GM12892 (cell line): Measurements from ENCODE around the gene TMEM176B.

ENCODE experiments used
- DNase-seq: peaks from one replicate; pipeline ENCODE4 v3.0.0; 2011; ENCODE audit not compliant: insufficient read length
- FAIRE-seq: peaks from 2 replicates; lab custom pipeline; 2011; peaks lifted over from hg19 to GRCh38; lab: Jason Lieb, UNC
- POLR2A ChIP-seq: IDR thresholded peaks from 2 replicates; pipeline ENCODE4 v1.6.1; 2011; ENCODE audit warnings: low read depth, low read length, control low read depth
- POLR2AphosphoS5 ChIP-seq: IDR thresholded peaks from 2 replicates; pipeline ENCODE4 v1.6.1; 2011; ENCODE audit warnings: low read depth, low read length, control low read depth
- TAF1 ChIP-seq: IDR thresholded peaks from 2 replicates; pipeline ENCODE4 v1.6.1; 2011; ENCODE audit warnings: low read depth, mild to moderate bottlenecking, control low read depth, low read length, borderline replicate concordance

The TMEM176B gene

DNA sequence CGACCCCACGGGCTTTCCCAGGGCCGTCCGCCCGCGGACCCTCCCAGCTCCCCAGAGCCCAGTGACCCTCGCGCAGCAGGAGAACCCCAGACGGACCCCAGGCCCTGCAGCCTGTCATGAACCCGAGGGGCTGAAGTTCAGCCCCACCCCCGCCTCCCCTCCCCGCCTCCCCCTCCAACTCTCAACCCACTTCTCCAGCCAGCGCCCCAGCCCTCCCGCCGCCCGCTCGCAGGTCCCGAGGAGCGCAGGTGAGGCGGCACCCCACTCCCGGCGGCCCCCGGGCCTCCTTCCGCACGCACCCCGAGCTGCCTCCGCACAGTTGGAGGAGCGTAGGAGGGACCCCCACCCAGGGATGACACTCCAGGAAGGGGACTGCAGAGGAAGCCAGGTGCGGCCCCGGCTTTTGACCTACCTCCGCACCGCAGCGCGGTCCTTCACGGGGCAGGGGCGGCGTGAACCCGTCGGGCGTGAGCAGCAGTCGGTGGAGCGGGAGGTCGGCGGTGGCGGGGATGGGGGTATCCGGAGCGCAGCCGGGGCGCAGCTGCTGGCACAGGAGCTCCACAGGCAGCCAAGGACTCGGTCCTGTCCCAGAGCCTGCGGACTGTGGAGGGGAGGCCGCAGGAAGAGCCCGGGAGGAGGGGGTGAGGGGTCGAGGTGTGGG lies 547 bp upstream of the TMEM176B start, which contains the start of gene TMEM176A:
Gene TMEM176A, plus strand, starts transcription at position 189 of the 661 bp plus-strand sequence. CDS start 782 bp downstream, outside the sequence.
- FAIRE-seq (no peak), DNase-seq (peak; percentile 27)
- no peak for TF ChIP-seq POLR2AphosphoS5
- TF ChIP-seq POLR2A = no peak
- TF ChIP-seq TAF1 = no peak

DNA sequence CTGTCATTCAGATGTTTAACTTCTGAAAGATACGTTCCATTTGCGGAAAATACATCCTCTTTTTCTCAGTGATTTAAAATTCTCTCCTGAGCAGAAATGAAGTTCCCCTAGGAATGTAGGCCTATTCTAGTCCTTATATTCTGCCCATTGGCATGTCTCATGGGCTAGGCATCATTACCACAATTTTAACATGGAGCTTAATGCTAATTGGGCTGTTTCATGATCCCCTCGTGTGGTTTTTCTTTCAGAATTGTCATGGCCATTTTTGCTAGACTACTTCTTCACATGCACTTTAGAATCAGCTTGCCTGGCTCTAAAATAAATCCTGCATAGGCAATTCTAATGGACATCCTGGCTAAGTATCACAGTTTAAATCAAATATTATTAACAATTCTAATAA lies 1.0 kb downstream of the TMEM176B start:
- TF ChIP-seq TAF1 (no peak), POLR2A (no peak), POLR2AphosphoS5 (no peak)
- FAIRE-seq (no peak), DNase-seq (no peak)

DNA sequence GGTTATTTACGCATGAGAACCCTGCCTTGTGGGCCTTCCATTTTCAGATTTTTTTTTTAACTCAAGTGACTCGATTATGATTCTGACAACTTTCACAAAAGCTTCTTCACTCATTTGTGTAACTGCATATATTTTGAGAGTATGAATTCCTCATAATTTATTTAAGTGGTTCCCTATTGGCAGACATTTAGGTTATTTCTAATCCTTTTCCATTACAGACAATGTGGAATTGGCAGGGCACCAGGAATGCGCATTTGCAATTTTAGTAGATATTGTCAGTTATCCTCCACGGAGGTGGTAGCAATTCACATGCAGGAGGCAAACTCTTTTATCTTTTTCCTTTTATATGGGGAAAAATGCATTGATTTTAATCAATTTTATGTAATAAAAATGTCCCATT lies 2.5 kb downstream of the TMEM176B start:
- DNase-seq (no peak), FAIRE-seq (no peak)
- no peak for TF ChIP-seq POLR2A

DNA sequence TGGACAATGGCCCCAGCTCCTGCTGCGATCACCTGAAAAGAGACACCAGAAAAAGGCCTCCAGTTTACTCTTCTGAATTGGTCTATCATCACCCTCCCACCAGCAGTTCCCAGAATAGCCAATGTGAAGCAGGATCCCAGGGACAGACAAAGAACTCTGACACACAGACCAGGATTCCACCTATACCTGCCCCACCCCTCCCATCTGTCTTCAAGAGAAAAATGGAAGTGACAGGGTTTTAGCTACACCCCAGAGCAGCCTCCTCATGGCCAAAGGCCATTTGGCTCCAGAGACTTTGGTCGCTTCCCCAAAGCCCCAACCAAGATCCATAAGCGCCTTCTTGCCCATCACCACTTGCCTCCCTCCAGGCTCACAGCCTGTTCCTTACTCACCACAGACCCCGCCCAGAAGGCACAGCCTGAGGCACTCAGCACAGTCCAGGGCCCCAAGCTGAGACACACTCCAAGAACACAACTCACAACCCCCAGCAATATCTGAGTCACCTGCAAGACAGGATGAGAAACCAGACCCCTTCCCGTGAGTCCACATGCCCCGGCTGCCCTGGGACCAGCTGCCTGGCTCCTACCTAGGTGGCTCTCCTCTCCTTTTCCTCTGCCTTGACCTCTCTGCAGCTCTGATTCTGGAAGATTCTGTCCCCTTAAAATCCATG lies 6.5 kb downstream of the TMEM176B start:
- FAIRE-seq (no peak), DNase-seq (no peak)
- TF ChIP-seq POLR2A = no peak
- no peak for TF ChIP-seq POLR2AphosphoS5
- no peak for TF ChIP-seq TAF1

DNA sequence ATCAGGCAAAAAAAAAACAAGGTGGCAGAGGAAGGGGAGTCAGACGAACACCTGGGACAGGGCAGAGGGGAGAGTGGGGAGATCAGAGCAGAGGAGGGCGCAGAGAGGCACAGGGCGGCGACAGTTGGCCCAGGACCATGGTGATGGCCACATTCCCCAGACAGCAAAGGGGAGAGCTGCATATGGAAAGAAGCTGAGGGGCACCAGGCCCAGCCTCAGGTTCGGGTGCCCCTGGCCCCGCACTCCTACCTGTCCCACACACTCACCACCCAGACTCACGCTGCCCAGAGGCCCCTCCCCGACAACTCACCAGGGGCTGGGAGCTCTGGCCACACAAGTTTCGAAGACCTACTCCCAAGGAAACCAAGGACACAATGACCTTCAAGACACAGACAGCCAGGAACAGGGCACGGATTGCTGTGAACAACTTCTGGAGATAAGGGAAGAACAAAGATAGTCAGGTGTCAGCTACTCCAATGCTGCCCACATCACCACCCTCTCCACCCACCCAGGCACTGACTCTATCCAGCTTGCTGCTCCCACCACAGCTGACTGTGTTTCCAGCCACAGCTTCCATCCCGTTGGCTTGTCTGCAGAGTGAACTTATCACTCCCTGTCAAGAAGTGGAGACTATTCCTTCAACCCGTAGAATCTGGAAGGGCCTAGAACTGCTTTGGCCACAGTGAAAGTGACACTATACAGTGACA lies 8.3 kb downstream of the TMEM176B start:
- no peak for TF ChIP-seq POLR2AphosphoS5
- no peak for TF ChIP-seq TAF1
- no peak for TF ChIP-seq POLR2A
- DNase-seq = no peak
- no peak for FAIRE-seq

DNA sequence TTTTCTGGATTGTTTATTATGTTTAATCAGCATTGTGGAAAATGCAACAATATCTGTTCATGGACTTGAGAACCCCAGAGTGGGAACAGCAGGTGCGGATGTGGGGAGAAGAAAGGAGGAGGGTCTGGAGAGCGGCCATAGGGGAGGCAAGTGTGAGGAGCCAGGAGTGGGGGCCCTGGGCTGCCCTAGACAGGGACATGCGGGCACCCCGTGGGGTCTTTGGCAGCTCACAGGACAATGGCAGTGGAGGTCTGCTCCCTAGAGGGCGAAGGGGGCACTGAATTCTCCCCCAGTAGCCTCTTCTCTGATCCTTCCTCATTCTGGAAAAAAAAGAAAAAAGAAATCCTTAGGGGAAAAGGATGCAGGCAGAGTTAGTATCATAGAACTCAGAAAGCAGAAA lies 8.9 kb downstream of the TMEM176B start:
- no peak for TF ChIP-seq POLR2A
- no peak for TF ChIP-seq POLR2AphosphoS5
- TF ChIP-seq TAF1 = no peak
- DNase-seq (no peak), FAIRE-seq (no peak)

DNA sequence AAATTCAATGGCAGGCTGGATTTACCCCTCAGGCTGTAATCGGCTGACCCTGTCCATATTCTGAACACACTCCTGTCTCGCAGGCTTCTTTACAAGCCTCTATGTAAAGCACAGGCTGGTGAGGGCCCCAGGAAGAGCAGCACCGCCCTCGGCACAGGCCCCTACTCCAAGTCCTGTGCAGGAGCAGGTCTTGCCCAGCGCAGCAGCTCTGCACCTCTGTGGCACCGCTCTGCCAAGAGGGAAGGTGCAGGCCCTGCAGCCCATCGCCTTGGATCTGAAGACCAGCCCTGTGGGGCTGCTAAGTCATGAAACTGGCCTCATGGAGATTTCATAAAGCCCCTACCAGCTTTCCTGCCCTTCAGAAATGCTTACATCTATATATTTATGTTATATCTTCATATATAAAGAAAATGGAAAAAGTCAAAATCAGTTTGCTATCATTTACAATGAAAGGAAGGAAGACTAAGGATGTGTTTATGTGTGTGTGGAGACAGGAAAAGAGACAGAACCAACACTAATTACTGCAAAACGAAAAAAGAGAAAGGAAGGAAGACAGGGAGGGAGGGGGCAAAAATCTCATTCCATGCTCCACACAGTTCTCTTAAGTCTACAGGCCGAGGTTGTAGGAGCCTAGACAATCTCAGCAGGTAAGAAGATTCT lies 9.6 kb downstream of the TMEM176B start:
- no peak for DNase-seq
- TF ChIP-seq POLR2AphosphoS5 (no peak), TAF1 (no peak), POLR2A (no peak)
- no peak for FAIRE-seq

DNA sequence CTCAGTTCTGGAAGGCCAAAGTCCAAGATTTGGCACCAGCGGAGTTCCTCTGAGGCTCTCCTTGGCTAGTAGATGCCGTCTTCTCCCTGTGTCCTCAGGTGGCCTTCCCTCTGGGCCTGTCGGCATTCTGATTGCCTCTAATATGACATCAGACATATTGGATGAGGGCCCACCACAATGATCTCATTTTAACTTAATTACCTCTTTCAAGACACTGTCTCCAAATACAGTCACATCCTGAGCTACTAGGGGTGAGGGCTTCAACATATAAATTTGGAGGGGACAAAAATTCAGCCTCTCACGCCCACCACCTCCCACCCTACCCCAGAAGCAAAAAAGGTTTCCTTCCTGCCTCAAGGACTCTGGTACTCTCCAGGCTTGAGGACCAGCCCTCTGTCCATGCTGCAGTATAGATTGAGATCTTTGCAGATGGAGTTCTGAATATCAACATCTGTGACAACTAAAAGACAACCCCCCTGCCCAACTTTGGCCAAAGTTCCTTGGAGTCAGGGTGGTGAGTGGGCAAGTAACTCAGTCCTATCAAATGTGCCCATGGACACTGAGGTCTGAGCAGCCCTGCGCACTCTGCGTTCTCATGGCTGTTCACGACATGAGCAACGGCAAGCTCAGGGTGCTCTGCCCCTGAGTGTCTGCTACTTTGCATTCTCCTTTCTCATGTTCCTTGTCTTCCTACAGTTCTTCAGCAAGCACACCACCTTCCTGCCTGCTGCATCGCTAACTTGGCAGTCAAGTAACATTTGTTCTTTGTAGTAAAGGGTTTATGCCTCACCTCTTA lies 11.5 kb downstream of the TMEM176B start:
- TF ChIP-seq POLR2A = no peak
- no peak for TF ChIP-seq TAF1
- TF ChIP-seq POLR2AphosphoS5 = no peak
- FAIRE-seq (no peak), DNase-seq (no peak)

DNA sequence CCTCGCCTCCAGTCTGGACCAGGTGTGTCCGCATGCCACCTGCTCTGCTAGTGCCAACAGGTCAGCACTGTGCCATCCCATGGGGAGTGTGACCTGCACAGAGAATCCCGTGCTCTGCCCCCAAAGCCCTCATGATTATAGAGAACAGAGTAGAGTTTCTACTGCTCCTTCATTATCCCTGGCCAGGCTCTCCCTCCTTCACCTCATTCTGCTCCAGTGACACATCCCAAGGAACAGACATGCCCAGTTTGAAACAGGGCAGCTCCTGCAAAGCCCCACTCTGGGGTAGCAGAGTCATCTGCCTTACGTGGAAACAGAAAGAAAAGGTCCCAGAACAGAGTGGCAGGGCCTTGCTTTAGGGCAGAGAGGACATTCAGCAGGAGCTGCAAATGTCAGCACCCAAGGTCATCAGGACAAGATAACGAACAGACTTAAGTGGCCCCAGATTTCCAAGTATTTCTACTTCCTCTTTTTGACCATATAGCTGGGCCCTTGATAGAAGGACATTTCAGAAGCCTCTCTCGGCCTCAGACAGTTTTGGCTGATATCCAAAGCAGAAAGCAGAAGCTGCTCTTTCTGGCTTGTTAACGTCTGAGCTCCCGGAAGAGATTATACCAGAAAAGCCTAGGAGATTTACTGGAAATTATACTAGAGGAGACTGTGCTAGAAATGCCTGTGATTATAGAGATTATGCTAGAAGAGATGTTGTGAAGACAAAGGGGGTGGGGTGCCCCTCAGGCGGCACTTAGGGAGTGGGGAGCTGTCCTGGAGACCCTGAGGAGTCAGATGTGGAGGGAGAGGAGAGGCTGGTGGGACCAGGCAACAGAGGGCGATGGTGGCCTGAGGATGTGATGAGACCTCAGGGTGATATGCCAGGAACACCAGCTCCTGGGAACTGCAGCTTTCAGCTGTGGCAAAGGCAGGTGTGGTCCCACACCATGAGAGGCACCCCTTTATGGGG lies 12.6 kb downstream of the TMEM176B start:
- no peak for FAIRE-seq
- no peak for DNase-seq
- TF ChIP-seq POLR2A (no peak), TAF1 (no peak), POLR2AphosphoS5 (no peak)

DNA sequence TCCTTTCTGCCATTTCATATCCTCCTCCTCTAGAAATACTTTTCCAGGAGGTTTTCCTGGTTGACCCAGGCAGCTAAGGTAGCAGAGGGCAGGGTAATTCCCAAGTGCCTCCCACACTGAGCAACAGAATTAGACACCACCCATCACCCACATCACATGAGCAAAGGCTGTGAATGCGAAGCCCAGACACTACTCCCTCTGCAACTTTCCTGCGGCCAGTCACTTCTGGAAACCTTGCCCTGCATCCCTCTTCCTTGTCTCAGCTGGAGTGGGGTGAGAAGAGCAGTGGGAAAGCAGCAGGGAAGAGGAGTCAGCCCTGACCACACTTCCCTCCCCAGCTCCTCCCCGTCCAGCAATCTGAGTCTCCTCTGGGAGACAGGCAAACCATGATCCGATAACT lies 15.2 kb downstream of the TMEM176B start:
- no peak for TF ChIP-seq POLR2AphosphoS5
- TF ChIP-seq TAF1 = no peak
- TF ChIP-seq POLR2A = no peak
- DNase-seq (no peak), FAIRE-seq (no peak)
